HUES48 (cell line): ENCODE results near the gene TMEM243.
"Not testable (repeated sequence)": the region's sequence is repeated elsewhere in the genome, so short reads cannot be mapped to it uniquely, and the experiment has no call there.

ENCODE experiments used
- H3K27ac ChIP-seq: one replicate; pipeline ENCODE4 v1.7.0; 2013; ENCODE audit warnings: low read depth, low read length, inconsistent platforms
- H3K27me3 ChIP-seq: 2 replicates; pipeline ENCODE4 v1.6.1; 2013; ENCODE audit warnings: mild to moderate bottlenecking, low read length; ENCODE audit not compliant: control insufficient read depth, insufficient read depth
- H3K36me3 ChIP-seq: 2 replicates; pipeline ENCODE4 v1.6.1; 2013; ENCODE audit warnings: low read length; ENCODE audit not compliant: control insufficient read depth, insufficient read depth
- H3K4me1 ChIP-seq: 2 replicates; pipeline ENCODE4 v1.6.1; 2013; ENCODE audit warnings: mild to moderate bottlenecking, low read length; ENCODE audit not compliant: control insufficient read depth, insufficient read depth
- H3K4me3 ChIP-seq: 2 replicates; pipeline ENCODE4 v1.5.1; 2013; ENCODE audit warnings: mild to moderate bottlenecking, low read depth, low read length
- H3K9ac ChIP-seq: 2 replicates; pipeline ENCODE4 v1.6.1; 2013; ENCODE audit warnings: mild to moderate bottlenecking, low read depth, low read length, moderate library complexity
- H3K9me3 ChIP-seq: 2 replicates; pipeline ENCODE4 v1.6.1; 2013; ENCODE audit warnings: low read length; ENCODE audit not compliant: control insufficient read depth, insufficient read depth

The TMEM243 gene, protein sequence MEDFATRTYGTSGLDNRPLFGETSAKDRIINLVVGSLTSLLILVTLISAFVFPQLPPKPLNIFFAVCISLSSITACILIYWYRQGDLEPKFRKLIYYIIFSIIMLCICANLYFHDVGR

DNA sequence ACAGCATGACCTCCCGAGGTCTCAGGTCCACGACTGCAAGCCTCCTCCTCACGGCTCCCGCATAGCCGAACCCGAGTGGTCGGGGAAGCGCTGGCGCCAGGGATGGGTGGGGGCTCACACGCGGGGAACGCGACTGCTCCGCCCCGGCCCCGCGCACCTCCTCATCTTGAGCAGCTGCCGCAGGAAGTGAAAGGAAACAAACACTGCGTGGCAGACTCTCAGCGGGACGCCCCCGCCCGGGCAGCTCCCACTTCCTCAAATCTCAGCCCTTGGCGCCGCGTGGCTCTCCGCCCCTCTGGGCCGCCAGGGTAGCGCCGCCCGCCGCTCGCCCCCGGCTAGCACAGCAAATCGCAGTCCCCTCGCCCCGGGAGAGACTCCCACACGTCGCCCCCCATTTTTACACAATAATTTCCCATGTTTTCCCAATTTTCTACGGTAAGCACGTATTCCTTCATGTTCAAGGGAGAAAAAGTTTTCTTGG lies at the start of gene TMEM243:
TSS of gene TMEM243 (minus strand) at position 188 of the 481 bp plus-strand sequence. CDS start 229 bp downstream, outside the sequence.
- Histone ChIP-seq H3K9me3 (no peaks in the 10 kb centered on the region), H3K27ac (peak within 1 kb of the TSS; percentile 51), H3K9ac (peak within 1 kb of the TSS; percentile 83), H3K4me1 (peaks cover 5% of the 10 kb centered on the region; the same call in 1 of the 2 replicates), H3K4me3 (peak within 1 kb of the TSS; percentile 97), H3K36me3 (peaks cover 17% of the 10 kb centered on the region; the same call in 1 of the 2 replicates), H3K27me3 (peaks cover 31% of the 10 kb centered on the region)

DNA sequence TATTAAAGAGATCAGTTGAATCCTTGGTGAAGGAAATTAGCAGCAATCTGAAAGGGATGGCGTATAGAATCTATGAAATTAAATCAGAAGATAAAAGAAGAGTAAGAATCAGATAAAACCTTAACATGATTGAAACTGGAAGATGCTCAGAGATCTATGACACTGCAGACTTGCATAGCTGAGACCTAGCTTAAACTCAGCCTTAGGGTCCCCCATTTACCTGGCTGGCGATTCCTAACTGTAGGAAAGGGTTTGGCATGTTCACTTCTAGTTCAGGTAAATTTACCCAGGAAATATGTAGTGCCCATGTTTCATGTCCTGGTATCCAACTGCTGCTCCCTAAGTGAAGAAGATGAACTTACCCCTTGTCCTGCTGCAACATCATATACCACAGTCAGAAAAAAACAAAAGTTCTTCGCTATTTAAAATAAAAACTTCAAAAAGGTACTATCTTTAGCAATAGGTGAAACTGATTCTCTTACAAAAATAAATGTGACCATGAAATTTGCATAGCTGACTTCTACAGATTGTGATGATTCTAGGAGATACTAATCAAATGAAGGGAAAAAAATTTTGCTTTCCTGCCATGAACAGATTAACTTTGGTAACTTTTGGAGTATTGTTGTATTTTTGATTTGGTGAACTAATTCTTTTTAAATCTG lies 47.8 kb upstream of the TMEM243 start:
- H3K27me3 ChIP-seq: no peaks in the 10 kb centered on the region
- no peak overlapping the region for H3K27ac ChIP-seq
- no peaks in the 10 kb centered on the region for H3K4me1 ChIP-seq
- no peak overlapping the region for H3K4me3 ChIP-seq
- H3K9ac ChIP-seq: no peak overlapping the region
- H3K9me3 ChIP-seq: no peaks in the 10 kb centered on the region
- H3K36me3 ChIP-seq: no peaks in the 10 kb centered on the region

- no peaks in the 10 kb centered on the region for H3K4me1 ChIP-seq
- H3K9ac ChIP-seq: no peak overlapping the region
- no peaks in the 10 kb centered on the region for H3K27me3 ChIP-seq
- no peaks in the 10 kb centered on the region for H3K9me3 ChIP-seq
- H3K4me3 ChIP-seq: no peak overlapping the region
- no peaks in the 10 kb centered on the region for H3K36me3 ChIP-seq
- no peak overlapping the region for H3K27ac ChIP-seq
These were observed 44.0 kb upstream of the TMEM243 start for GRCh38 chr7:87263537-87263936.

DNA sequence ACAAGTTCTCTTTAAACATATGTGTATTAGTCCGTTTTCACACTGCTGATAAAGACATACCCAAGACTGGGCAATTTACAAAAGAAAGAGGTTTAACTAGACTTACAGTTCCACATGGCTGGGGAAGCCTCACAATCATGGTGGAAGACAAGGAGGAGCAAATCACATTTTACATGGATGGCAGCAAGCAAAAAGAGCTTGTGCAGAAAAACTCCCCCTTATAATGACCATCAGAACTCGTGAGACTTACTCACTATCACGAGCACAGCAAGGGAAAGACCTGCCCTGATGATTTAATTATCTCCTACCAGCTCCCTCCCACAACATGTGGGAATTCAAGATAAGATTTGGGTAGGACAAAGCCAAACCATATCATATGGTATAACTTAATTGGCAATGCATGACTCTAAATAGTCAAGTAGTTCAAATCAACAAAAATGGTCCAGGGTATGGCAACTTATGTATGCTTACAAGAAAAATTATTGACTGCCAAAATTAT lies 34.1 kb upstream of the TMEM243 start:
- H3K27ac ChIP-seq: no peak overlapping the region
- H3K27me3 ChIP-seq: no peaks in the 10 kb centered on the region
- H3K9me3 ChIP-seq: no peaks in the 10 kb centered on the region; the same call in 1 of the 2 replicates
- no peak overlapping the region for H3K4me3 ChIP-seq
- H3K4me1 ChIP-seq: no peaks in the 10 kb centered on the region
- H3K36me3 ChIP-seq: no peaks in the 10 kb centered on the region
- no peak overlapping the region for H3K9ac ChIP-seq

GRCh38 chr7:87245671-87246070 lies 26.1 kb upstream of the TMEM243 start:
- not testable (repeated sequence) for H3K9me3 ChIP-seq, H3K27ac ChIP-seq, H3K27me3 ChIP-seq, H3K4me3 ChIP-seq, H3K4me1 ChIP-seq, H3K9ac ChIP-seq, H3K36me3 ChIP-seq

DNA sequence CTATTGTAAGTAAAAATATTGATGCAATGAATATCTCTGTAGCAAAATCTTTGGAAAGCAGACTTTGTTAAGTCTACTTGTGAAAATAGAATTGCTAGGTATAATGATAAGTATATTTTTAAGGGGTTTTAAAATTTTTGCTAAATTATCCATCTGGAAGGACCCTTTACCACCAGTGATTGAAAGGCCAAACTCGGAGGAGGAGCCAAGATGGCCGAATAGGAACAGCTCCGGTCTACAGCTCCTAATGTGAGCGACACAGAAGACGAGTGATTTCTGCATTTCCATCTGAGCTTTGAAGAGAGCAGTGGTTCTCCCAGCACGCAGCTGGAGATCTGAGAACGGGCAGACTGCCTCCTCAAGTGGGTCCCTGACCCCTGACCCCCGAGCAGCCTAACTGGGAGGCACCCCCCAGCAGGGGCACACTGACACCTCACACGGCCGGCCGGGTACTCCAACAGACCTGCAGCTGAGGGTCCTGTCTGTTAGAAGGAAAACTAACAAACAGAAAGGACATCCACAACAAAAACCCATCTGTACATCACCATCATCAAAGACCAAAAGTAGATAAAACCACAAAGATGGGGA lies 19.0 kb upstream of the TMEM243 start:
- H3K27ac ChIP-seq, H3K27me3 ChIP-seq, H3K9ac ChIP-seq, H3K4me3 ChIP-seq, H3K36me3 ChIP-seq, H3K4me1 ChIP-seq, H3K9me3 ChIP-seq: not testable (repeated sequence)

GRCh38 chr7:87234949-87235348 lies 15.4 kb upstream of the TMEM243 start:
- Histone ChIP-seq H3K9me3 (no peaks in the 10 kb centered on the region), H3K4me1 (no peaks in the 10 kb centered on the region), H3K9ac (no peak overlapping the region), H3K4me3 (no peak overlapping the region), H3K27ac (no peak overlapping the region), H3K36me3 (no peaks in the 10 kb centered on the region), H3K27me3 (no peaks in the 10 kb centered on the region)

DNA sequence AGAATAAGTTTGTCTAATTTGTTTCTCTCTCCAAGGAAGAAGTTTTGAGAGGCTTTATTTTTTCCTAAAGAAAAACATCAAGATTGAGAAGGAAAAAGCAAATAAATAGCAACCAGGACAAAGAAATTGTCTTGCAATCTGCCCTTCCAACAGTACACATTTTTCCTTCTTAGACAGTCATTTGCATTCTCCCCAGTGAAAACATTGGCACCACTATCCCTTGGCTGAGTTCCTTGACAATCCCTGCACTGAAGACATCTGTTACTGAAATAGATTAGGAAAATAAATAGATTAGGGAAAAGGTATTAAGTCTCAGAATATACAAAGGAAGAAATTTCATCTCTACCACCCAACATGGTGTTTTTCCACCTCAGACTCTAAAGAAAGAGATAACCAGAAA lies 12.2 kb upstream of the TMEM243 start:
- Histone ChIP-seq H3K27me3 (no peaks in the 10 kb centered on the region), H3K9me3 (no peaks in the 10 kb centered on the region), H3K9ac (no peak overlapping the region), H3K27ac (no peak overlapping the region), H3K36me3 (no peaks in the 10 kb centered on the region), H3K4me1 (no peaks in the 10 kb centered on the region), H3K4me3 (no peak overlapping the region)

GRCh38 chr7:87231258-87231657 lies 11.7 kb upstream of the TMEM243 start:
- H3K9me3 ChIP-seq: no peaks in the 10 kb centered on the region
- H3K36me3 ChIP-seq: no peaks in the 10 kb centered on the region
- H3K9ac ChIP-seq: no peak overlapping the region
- H3K27ac ChIP-seq: no peak overlapping the region
- H3K27me3 ChIP-seq: no peaks in the 10 kb centered on the region
- H3K4me1 ChIP-seq: no peaks in the 10 kb centered on the region
- no peak overlapping the region for H3K4me3 ChIP-seq

DNA sequence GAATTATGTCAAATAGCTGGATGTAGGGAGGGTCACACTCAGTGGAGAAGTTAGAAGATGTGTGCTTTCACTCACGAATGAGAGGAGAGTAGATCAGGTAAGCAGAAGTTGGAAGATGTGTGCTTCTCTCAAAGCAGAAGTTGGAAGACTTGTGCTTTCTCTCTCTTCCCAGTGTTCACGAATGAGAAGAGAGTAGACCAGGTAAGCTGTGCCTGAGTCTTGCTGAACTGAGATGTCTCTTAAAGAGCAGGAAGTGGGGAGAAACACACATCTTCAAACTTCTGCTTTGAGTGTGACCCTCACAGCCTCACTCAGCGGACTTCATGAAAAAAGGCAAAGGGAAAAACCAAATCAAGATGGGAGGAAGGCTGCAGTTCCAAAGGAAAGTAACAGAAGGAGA lies 7.0 kb upstream of the TMEM243 start:
- Histone ChIP-seq H3K9ac (no peak overlapping the region), H3K36me3 (no peaks in the 10 kb centered on the region), H3K9me3 (no peaks in the 10 kb centered on the region), H3K4me3 (no peak overlapping the region), H3K27ac (no peak overlapping the region), H3K27me3 (peaks cover 21% of the 10 kb centered on the region), H3K4me1 (no peaks in the 10 kb centered on the region)

DNA sequence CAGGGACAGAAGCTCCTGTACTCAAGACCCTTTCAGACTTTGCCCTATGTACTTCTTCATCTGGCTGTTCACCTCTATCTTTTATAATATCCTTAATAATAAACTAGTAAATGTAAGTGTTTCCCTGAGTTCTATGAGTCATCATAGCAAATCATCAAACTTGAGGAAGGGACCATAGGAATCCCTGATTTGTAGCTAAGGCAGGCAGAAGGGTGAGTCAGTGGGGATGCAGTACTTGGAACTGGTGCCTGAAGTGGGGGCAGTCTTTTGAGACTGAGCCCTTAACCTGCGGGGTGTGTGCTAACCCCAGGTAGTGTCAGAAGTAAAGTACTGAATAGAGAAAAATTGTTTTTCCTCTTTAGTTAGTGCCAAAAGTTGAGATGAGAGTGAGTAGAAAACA lies 6.2 kb upstream of the TMEM243 start:
- H3K9ac ChIP-seq: no peak overlapping the region
- peaks cover 29% of the 10 kb centered on the region for H3K27me3 ChIP-seq
- no peak overlapping the region for H3K4me3 ChIP-seq
- H3K4me1 ChIP-seq: no peaks in the 10 kb centered on the region
- no peaks in the 10 kb centered on the region for H3K36me3 ChIP-seq
- H3K9me3 ChIP-seq: no peaks in the 10 kb centered on the region
- H3K27ac ChIP-seq: no peak overlapping the region
